Dedifferentiated amniotic fluid mesenchymal stem cell (primary cell): ENCODE measurements around the gene ATRN.
"Not testable (repeated sequence)": the region's sequence is repeated elsewhere in the genome, so short reads cannot be mapped to it uniquely, and the experiment has no call there.

Experiments used
- DNase-seq: peaks from one replicate; pipeline ENCODE4 v3.0.0-alpha.2; 2016; ENCODE audit errors: extremely low spot score

Gene ATRN

GRCh38 chr20:3470627-3471396 lies at the start of gene ATRN:
ATRN (plus strand) TSS chr20:3471018; CDS start chr20:3471108, 90 bp downstream.
- DNase-seq, result peak; percentile 87

GRCh38 chr20:3421985-3422384 lies 48.8 kb upstream of the ATRN start:
- no peak for DNase-seq

DNA sequence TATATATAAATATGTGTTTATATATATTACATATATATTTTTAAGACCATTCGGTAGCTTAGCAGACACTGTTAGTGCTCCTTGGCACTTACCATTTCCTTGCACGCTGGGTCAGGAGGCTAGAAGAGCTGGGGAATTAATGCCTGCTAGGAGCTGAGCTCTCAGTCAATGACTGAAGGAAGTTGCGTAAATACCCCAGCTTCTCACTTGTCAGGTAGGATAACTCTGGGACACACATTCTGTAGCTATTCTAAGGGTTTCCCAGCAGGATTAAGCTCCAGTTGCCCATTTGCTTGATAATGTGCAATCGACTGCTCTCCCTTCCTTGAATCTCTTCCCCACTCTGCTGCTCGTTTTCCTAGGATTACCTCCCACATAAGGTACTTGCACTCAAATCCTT lies 47.7 kb upstream of the ATRN start:
- no peak for DNase-seq

- DNase-seq, result not testable (repeated sequence)
These were observed 44.1 kb upstream of the ATRN start for GRCh38 chr20:3426766-3427165.

- DNase-seq, result no peak
These were observed 40.3 kb upstream of the ATRN start for GRCh38 chr20:3430376-3431069.

- no peak for DNase-seq
These were observed 39.7 kb upstream of the ATRN start for GRCh38 chr20:3431109-3431508.

DNA sequence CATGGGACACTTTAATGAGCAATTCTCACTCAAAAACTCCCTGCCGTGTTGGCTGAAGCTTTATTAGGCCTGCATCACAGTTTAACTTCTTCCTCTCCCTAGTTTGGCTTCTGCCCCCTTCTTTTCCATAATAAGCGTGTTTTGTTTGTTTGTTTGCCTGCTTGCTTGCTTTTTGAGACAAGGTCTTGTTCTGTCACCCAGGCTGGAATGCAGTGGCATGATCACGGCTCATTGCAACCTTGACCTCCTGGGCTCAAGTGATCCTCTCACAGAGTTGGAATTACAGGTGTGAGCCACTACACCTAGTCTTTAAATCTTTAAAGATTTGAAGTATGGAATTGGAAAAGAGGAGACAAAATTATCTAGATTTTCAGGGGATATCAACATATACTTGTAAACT lies 38.0 kb upstream of the ATRN start:
- DNase-seq, result no peak

DNA sequence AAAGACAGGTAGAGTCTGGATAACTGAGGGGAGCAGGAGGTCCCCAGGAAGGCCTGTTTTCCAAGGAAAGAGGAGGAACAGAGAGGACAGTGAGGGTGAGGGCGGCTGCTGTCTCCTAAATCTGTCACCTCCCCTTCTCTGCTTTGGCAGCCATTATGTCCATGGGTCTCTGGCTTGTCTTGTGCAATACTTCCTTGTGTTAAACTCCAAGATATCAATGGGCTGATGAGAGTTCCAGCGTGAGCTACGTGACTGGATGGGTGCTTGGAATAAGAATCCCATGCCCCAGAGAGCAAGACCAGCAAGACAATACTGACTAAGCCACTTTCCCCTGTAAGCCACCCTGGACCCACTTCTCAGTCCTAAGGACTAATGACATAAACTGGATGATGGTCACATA lies 37.1 kb upstream of the ATRN start:
- DNase-seq, result no peak

GRCh38 chr20:3434232-3434631 lies 36.6 kb upstream of the ATRN start:
- DNase-seq, result no peak

- DNase-seq, result no peak
These were observed 33.8 kb upstream of the ATRN start for GRCh38 chr20:3436864-3437574.

- DNase-seq, result no peak
These were observed 24.0 kb upstream of the ATRN start for GRCh38 chr20:3446779-3447178.

- no peak for DNase-seq
These were observed 23.5 kb upstream of the ATRN start for GRCh38 chr20:3447321-3447720.

GRCh38 chr20:3449319-3449718 lies 21.5 kb upstream of the ATRN start:
- DNase-seq, result no peak

DNA sequence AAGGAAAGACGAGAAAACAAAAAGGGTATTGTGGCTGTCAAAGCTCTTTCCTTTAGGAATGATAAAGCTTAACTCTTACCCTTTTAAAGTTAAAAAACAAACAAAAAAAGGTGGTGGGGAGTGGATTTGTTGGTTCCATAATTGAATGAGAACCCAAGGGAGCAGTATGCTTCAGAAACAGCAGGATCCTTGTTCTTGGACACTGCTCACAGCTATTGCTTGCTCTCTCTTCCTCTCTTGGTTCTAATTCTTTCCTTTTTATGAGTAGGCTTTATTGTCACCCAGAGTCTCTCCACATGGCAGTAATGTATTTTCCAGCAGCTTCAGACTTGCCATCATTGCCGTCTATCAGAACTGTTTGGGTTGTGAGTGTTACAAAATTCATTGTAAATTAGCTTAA lies 18.7 kb upstream of the ATRN start:
- no peak for DNase-seq

DNA sequence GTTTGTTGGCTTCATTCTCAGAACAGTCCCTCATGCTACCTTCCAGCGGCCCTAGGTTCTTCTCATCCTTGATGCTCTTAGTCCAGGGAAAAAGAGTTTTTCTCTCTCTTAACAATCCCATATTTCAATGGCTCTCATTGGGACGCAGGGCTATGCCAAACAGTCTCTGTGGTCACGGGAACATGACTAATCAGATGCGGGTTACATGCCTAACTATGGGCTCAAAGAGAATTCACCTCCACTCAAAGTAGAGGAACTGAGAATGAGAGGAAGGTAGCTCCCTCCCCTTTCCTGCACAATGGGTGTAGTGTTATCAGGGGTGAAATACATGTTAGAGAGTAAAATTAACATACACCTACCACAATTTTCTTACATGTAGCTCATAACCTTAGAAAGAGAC lies 18.1 kb upstream of the ATRN start:
- no peak for DNase-seq

- no peak for DNase-seq
These were observed 16.0 kb upstream of the ATRN start for GRCh38 chr20:3454831-3455230.

GRCh38 chr20:3456648-3457047 lies 14.2 kb upstream of the ATRN start:
- no peak for DNase-seq

GRCh38 chr20:3459881-3460307 lies 10.9 kb upstream of the ATRN start:
- DNase-seq, result no peak

DNA sequence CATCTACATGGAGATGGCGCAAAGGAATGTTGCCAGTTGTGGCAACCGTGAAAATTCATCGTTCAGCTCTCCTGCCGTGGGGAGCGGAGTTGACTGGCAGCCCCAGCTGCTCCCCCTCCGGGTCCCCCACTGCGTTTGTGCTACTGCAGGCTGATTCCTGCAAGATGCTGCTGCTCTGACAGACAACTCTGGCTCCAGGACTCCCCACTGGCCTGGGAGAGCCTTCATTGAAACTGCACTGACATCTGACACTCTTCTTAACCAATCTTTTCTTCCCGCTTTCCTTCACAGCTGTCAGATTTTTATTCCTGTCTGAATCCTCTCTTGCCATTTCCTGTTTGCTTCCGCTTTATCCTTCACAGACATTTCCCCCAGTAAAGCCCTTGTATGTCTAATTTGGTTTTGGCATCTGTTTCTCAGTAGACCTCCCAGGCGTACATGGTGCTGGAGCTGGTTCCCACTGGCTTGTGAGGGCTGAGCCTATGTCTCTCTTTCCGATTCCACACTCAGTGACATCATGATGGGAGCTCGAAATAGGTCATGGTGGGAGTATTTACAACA lies 9.5 kb upstream of the ATRN start:
- DNase-seq, result peak; percentile 25

- no peak for DNase-seq
These were observed 8.7 kb upstream of the ATRN start for GRCh38 chr20:3461911-3462677.

- DNase-seq, result no peak
These were observed 6.7 kb upstream of the ATRN start for GRCh38 chr20:3464166-3464565.

- DNase-seq, result no peak
These were observed 5.5 kb upstream of the ATRN start for GRCh38 chr20:3465301-3465700.
